H1 (cell line): ENCODE results near the gene DCHS1. TPM values are rescaled to one million over a fixed set of nuclear protein-coding genes. Genes with fewer than 3 reads are reported as not detected.

Source experiments
- RXRA ChIP-seq: IDR thresholded peaks from 2 replicates; pipeline ENCODE4 v1.6.1; 2011; ENCODE audit warnings: low read depth, mild to moderate bottlenecking, low read length, moderate library complexity; ENCODE audit not compliant: insufficient read depth
- polyA plus RNA-seq, 7 experiments: library from polyadenylated mRNA; depleted of rRNA in 3 of 7; stranded (reverse) in 5 of 7; unstranded in 2 of 7; fragments of >200 nt in 5 of 7; fragments of 200-250 nt in 2 of 7; gene quantifications; 1 replicate in 5 of 7; 2 replicates in 1 of 7; 4 replicates in 1 of 7; pipeline versions ENCODE4 v1.2.1 to v1.2.3, GENCODE V29; 2011 to 2013; ENCODE audit warnings: missing spikeins in 2 of 7, mixed read lengths in 2 of 7
- total RNA-seq: library from RNA; stranded (reverse); fragmentation: NEBNext Ultra II Directional; extraction: Animal tissue kit (Norgen Biotek cat#: 25700); gene quantifications from 2 replicates; pipeline ENCODE4 v1.2.1, GENCODE V29; 2021
- TF ChIP-seq, protein P1 (sequence below): IDR thresholded peaks from 2 replicates; pipeline ENCODE4 v1.6.1; 2011; ENCODE audit warnings: low read depth, mild to moderate bottlenecking, low read length; ENCODE audit not compliant: insufficient read depth

Gene DCHS1
- total and polyA plus RNA-seq, 2 of the 8 experiments (the other 6 are each of a cell fraction or from before 2014, with no cell fraction given) = 8.2 to 10.5 TPM

DNA sequence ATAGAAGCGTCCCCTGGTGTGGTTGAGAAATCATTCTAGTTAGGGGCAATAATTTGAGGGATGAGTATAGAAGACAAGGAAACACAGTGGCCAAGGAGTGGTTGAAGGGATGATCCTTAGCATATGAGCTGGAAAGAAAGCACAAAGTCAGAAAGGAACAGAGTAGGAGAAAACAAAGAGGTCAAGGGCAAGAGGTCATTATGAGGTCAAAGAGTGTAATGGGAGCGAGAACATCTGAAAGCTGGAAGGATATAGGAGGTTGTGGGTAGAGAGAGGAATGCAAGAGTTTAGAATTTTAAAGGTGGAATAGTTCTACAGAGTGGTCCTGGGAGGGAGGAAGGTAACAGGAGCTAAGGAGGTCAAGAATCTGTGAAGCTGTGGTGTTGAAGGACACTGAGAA lies 2.0 kb downstream of the DCHS1 start (continued):
- TF ChIP-seq, protein P1, sequence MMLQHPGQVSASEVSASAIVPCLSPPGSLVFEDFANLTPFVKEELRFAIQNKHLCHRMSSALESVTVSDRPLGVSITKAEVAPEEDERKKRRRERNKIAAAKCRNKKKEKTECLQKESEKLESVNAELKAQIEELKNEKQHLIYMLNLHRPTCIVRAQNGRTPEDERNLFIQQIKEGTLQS = no peak
- no peak for TF ChIP-seq RXRA
